ENCODE data around the gene TXNDC15. TPM values are rescaled to one million over a fixed set of nuclear protein-coding genes. Genes with fewer than 3 reads are reported as not detected.

The TXNDC15 gene
- total and polyA plus RNA-seq, 2 of the 13 experiments (the other 11 are each of a cell fraction or from before 2014, with no cell fraction given): 22.2 to 49.9 TPM

GRCh38 chr5:134878403-134878802 lies 4.2 kb downstream of the TXNDC15 start:
- H3K27me3 ChIP-seq (ENCODE audit: control insufficient read depth in 1 of 2, insufficient read depth in 2 of 2, low read length in 2 of 2): no peaks in the 10 kb centered on the region; a peak in 1 of 5 replicates
- in situ Hi-C loops (cut with HindIII; ENCODE audit: extremely low pct_ligation_motif_present, low pct_unique_long_range_greater_than_20kb): no loop called here
- peaks cover 29% of the 10 kb centered on the region for H3K79me2 ChIP-seq (ENCODE audit: insufficient read depth, low read length)
- H3K9ac ChIP-seq (ENCODE audit: insufficient read depth, low read depth, low read length): no peak overlapping the region
- H4K20me1 ChIP-seq (ENCODE audit: insufficient read depth, low read length): no peaks in the 10 kb centered on the region
- FAIRE-seq (no peak), ATAC-seq (no peak), DNase-seq (ENCODE audit: low spot score) (no peak)
- TF ChIP-seq DNMT1 (CRISPR knock-in tag; IDR thresholded peaks at IDR 0.05): no peak
- no peak for TF ChIP-seq ZNF644 (CRISPR knock-in tag; IDR thresholded peaks at IDR 0.05; ENCODE audit: low read depth)
- TF ChIP-seq KDM6A (CRISPR knock-in tag; IDR thresholded peaks at IDR 0.05; ENCODE audit: low read depth): no peak
- TF ChIP-seq ZSCAN31 (CRISPR knock-in tag; IDR thresholded peaks at IDR 0.05; ENCODE audit: low read depth): no peak
- no peak for TF ChIP-seq STAG1 (CRISPR knock-in tag; IDR thresholded peaks at IDR 0.05)
- no peaks in the 10 kb centered on the region for H3K9me3 ChIP-seq (ENCODE audit: low read length)
- H3K36me3 ChIP-seq (replicated peaks in 1 of 2; ENCODE audit: control insufficient read depth in 1 of 2, insufficient read depth in 2 of 2, low read length in 2 of 2): peaks cover 0 to 1% of the 10 kb centered on the region in 2 experiments; a peak in 1 of 5 replicates
- no peak overlapping the region for H3K4me3 ChIP-seq (replicated peaks in 1 of 3; ENCODE audit: insufficient read depth in 1 of 3, low read depth in 2 of 3, low read length in 3 of 3)
- peaks cover 36% of the 10 kb centered on the region for H3K4me1 ChIP-seq (ENCODE audit: insufficient read depth, low read length)
- WGBS (ENCODE audit: low lambda C conversion rate): 97% methylated on average over 3 of the region's 3 CpGs
- H3K27ac ChIP-seq (ENCODE audit: extremely low read length, insufficient read depth, low read length): no peak overlapping the region
- no TSS peak for BruUV-seq (replicated peaks)
- CTCF ChIA-PET (ENCODE audit: low intra/inter-chr PET ratio, low total read pairs): no interaction called here
- H3K4me2 ChIP-seq (ENCODE audit: low read depth, low read length): no peak overlapping the region
- intact Hi-C loops (cut with micrococcal nuclease; ENCODE audit: unreplicated experiment): no loop called here
- no peak overlapping the region for H2AFZ ChIP-seq (ENCODE audit: low read length)
- POLR2A ChIA-PET: no interaction called here

GRCh38 chr5:134879456-134879855 lies 5.3 kb downstream of the TXNDC15 start:
- H3K4me1 ChIP-seq (ENCODE audit: insufficient read depth, low read length): peaks cover 29% of the 10 kb centered on the region
- no TSS peak for BruUV-seq (replicated peaks)
- H3K4me2 ChIP-seq (ENCODE audit: low read depth, low read length): no peak overlapping the region
- 98% methylated on average over 3 of the region's 3 CpGs for WGBS (ENCODE audit: low lambda C conversion rate)
- intact Hi-C loops (cut with micrococcal nuclease; ENCODE audit: unreplicated experiment) (no loop called here), in situ Hi-C loops (cut with HindIII; ENCODE audit: extremely low pct_ligation_motif_present, low pct_unique_long_range_greater_than_20kb) (no loop called here)
- no peak for DNase-seq (ENCODE audit: low spot score)
- ATAC-seq: no peak
- H2AFZ ChIP-seq (ENCODE audit: low read length): no peak overlapping the region
- no peak overlapping the region for H3K9ac ChIP-seq (ENCODE audit: insufficient read depth, low read depth, low read length)
- no peak overlapping the region for H3K4me3 ChIP-seq (replicated peaks in 1 of 3; ENCODE audit: insufficient read depth in 1 of 3, low read depth in 2 of 3, low read length in 3 of 3)
- ChIA-PET CTCF (ENCODE audit: low intra/inter-chr PET ratio, low total read pairs) (no interaction called here), POLR2A (no interaction called here)
- H3K27me3 ChIP-seq (ENCODE audit: control insufficient read depth in 1 of 2, insufficient read depth in 2 of 2, low read length in 2 of 2): no peaks in the 10 kb centered on the region; a peak in 1 of 5 replicates
- H3K9me3 ChIP-seq (ENCODE audit: low read length): no peaks in the 10 kb centered on the region
- no peaks in the 10 kb centered on the region for H4K20me1 ChIP-seq (ENCODE audit: insufficient read depth, low read length)
- no peak for FAIRE-seq
- peaks cover 0 to 1% of the 10 kb centered on the region in 2 experiments; a peak in 1 of 5 replicates for H3K36me3 ChIP-seq (replicated peaks in 1 of 2; ENCODE audit: control insufficient read depth in 1 of 2, insufficient read depth in 2 of 2, low read length in 2 of 2)
- H3K27ac ChIP-seq (ENCODE audit: extremely low read length, insufficient read depth, low read length): no peak overlapping the region
- TF ChIP-seq ZNF530 (CRISPR knock-in tag; IDR thresholded peaks at IDR 0.05; ENCODE audit: low read depth) (no peak), ZNF281 (CRISPR knock-in tag; IDR thresholded peaks at IDR 0.05; ENCODE audit: borderline replicate concordance) (no peak), KDM2A (CRISPR knock-in tag; IDR thresholded peaks at IDR 0.05; ENCODE audit: borderline replicate concordance, low read depth) (no peak), GZF1 (CRISPR knock-in tag; IDR thresholded peaks at IDR 0.05) (no peak), RFX1 (IDR thresholded peaks at IDR 0.05) (no peak), HES4 (CRISPR knock-in tag; IDR thresholded peaks at IDR 0.05; ENCODE audit: borderline replicate concordance) (no peak), KDM5A (IDR thresholded peaks at IDR 0.05; ENCODE audit: borderline replicate concordance, low read length) (no peak)
- TF ChIP-seq, protein P1, sequence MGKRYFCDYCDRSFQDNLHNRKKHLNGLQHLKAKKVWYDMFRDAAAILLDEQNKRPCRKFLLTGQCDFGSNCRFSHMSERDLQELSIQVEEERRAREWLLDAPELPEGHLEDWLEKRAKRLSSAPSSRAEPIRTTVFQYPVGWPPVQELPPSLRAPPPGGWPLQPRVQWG (CRISPR knock-in tag; IDR thresholded peaks at IDR 0.05; ENCODE audit: borderline replicate concordance, low read depth): no peak
- peaks cover 29% of the 10 kb centered on the region for H3K79me2 ChIP-seq (ENCODE audit: insufficient read depth, low read length)

All from HepG2 (cell line).